GM12865 (cell line): ENCODE measurements around the gene E2F8.
"Not testable (repeated sequence)": the region's sequence is repeated elsewhere in the genome, so short reads cannot be mapped to it uniquely, and the experiment has no call there.

Experiments used
- DNase-seq: peaks from one replicate; pipeline ENCODE4 v3.0.0; 2010; ENCODE audit warnings: low read depth
- H3K4me3 ChIP-seq: 2 replicates; pipeline ENCODE4 v1.5.1; 2011; ENCODE audit warnings: mild to moderate bottlenecking, low read depth, low read length, control low read depth
- TF ChIP-seq, protein P1 (sequence below): IDR thresholded peaks from 2 replicates; pipeline ENCODE4 v1.5.1; 2011; ENCODE audit warnings: low read length, control low read depth, low read depth, inconsistent platforms; ENCODE audit not compliant: insufficient read depth; ENCODE audit errors: missing control alignments

E2F8 gene

DNA sequence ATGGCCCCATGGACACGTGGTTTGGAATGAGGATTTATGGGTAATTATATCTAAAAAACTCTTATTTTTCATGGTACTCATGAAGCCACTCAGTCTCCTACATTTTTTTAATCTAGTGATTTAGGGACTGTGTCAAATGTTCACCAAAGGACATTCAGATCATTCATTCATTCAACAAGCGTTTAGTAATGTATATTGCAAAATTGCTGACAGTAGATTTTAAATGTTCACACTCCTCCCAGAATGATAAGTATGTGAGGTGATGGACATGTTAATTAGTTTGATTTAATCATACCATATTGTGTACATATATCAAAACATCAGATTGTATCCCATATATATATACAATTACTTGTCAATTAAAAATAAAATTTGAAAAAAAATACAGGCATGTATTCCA is 40.8 kb upstream of the E2F8 start:
- TF ChIP-seq, protein P1, sequence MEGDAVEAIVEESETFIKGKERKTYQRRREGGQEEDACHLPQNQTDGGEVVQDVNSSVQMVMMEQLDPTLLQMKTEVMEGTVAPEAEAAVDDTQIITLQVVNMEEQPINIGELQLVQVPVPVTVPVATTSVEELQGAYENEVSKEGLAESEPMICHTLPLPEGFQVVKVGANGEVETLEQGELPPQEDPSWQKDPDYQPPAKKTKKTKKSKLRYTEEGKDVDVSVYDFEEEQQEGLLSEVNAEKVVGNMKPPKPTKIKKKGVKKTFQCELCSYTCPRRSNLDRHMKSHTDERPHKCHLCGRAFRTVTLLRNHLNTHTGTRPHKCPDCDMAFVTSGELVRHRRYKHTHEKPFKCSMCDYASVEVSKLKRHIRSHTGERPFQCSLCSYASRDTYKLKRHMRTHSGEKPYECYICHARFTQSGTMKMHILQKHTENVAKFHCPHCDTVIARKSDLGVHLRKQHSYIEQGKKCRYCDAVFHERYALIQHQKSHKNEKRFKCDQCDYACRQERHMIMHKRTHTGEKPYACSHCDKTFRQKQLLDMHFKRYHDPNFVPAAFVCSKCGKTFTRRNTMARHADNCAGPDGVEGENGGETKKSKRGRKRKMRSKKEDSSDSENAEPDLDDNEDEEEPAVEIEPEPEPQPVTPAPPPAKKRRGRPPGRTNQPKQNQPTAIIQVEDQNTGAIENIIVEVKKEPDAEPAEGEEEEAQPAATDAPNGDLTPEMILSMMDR, result no peak
- no peak overlapping the region for H3K4me3 ChIP-seq

DNA sequence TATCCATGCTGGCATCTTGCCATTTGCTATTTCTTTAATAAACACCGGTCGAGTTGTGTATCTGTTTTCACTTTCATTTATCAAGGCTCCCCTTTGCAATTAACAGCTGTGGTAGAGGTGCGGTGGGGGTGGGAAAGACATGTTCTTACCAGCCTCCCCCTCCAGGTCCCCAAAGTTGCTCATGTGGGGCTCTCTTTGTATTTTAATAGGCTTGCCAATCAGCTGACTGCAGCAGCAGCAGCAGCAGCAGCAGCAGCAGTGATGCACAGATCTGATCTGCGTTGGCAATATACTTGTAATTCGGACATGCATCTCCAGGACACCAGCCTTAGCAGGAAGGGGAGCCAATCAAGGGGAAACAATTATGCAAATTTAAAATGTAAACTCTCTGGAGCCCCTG is 40.3 kb upstream of the E2F8 start:
- H3K4me3 ChIP-seq, result peak overlapping the region; percentile 6; the same call in 1 of the 2 replicates
- peak; percentile 37 for DNase-seq
- TF ChIP-seq, protein P1, result no peak

More for the DNA sequence above, 40.8 kb upstream of the E2F8 start:
- no peak for DNase-seq

DNA sequence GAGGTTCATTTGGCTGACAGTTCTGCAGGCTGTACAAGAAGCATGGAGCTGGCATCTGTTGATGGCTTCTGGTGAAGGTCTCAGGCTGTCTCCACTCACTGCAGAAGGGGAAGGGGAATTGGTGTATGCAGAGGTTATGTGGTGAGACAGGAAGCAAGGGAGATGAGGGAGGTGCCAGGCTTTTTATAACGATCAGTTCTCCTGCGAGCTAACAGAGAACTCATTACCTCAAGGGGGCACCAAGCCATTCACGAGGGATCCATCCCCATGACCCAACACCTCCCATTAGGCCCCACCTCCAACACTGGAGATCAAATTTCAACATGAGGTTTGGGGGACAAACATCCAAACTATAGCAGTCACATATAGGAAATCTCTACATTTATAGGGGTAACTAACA is 38.7 kb upstream of the E2F8 start:
- TF ChIP-seq, protein P1, result no peak
- DNase-seq, result peak; percentile 15
- no peak overlapping the region for H3K4me3 ChIP-seq

DNA sequence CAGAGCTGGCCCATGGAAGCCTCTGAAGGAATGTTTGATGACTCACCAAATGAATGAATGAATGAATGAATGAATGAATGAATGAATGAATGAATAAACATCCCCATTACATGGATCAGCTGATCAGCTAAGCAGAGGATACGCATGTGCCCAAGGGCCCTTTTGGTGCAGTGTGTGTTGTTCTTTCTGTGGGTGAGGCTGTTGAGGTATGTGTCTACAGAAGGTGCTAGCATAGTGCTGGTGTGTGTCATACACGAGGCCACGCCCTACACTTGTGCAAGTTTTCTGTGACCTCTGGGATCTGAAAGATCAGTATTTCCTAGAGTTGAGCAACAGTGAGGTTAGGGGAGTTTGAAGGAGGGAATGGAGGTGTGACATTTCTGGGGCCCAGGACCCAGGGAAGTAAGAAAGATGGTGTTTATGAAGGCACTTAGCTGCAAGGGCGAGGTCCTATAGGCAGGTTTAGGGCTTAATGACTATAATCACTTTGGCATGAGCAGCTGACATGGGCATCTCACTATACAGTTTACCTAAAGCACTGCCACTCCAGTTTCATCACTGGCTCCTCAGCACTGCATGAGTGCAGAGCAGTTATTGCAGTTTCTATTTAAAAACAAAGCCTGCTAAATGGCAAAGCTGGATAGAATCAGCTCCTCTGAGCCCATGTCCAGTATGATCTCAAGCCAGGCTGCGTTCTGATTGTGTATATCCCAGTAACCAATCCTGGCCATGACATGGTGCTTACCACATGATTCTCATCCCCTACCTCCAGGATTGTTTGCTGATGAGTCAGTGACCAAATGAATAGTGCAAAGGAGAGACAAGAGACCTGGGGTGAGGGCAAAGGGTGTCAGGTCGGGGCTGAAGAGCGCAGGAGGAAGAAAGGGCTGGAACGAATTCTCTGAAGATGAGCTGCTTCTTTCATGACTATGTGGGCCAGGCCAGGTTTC is 36.4 kb upstream of the E2F8 start:
- DNase-seq, result no peak
- no peak overlapping the region for H3K4me3 ChIP-seq
- TF ChIP-seq, protein P1, result no peak

DNA sequence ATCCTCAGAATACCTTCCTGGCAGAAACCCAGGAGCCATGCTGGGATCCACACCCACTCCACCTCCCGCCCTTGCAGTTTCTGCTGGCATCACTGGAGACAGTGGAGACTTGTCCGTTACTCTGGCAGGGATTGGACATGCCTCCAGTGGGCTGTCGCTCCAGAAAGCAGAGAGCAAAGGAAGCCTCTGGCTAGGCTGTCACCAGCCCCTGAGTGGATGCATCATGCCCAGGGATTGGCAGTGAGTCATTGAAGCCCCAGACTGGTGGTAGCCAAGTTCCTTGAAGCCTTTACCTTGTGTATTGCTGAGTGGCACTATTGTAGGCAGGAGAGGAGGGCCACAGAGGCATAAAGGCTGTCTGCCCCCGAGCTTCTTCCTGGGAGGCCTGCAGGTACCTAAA is 34.8 kb upstream of the E2F8 start:
- no peak overlapping the region for H3K4me3 ChIP-seq
- TF ChIP-seq, protein P1, result no peak
- no peak for DNase-seq

DNA sequence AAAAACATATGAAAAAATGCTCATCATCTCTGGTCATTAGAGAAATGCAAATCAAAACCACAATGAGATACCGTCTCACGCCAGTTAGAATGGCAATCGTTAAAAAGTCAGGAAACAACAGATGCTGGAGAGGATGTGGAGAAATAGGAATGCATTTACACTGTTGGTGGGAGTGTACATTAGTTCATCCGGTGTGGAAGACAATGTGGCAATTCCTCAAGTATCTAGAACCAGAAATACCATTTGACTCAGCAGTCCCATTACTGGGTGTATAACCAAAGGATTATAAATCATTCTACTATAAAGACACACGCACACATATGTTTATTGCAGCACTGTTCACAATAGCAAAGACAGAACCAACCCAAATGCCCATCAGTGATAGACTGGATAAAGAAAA is 32.5 kb upstream of the E2F8 start:
- H3K4me3 ChIP-seq, DNase-seq: not testable (repeated sequence)

DNA sequence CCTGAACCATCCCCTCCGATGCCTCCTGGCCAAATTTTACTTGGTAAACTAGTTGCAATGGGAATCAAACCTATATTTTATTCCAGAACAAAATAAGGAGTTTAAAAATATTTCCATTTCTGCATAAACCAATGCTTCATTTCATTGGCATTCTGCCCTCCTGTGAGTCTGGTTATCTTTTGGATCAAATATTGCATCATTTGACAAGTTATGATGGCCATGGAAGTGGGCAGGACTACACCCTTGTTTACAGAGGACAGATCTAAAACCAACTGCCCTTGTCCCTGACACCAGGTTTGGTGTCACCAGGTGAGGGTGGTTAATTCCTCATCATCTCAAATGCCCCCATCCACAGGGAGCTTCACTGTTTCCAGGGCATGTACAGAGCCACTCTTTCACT is 28.2 kb upstream of the E2F8 start:
- TF ChIP-seq, protein P1, result no peak
- H3K4me3 ChIP-seq, result no peak overlapping the region
- no peak for DNase-seq
